ENCODE measurements around the gene ADAD2.

- TF ChIP-seq CTCF (conservative IDR thresholded peaks at IDR 0.05; ENCODE audit: low read length) (no peak), EZH2phosphoT487 (IDR thresholded peaks at IDR 0.05; ENCODE audit: borderline replicate concordance, low read depth, low read length) (no peak)
Measured at GRCh38 chr16:84193480-84193879, 2.5 kb downstream of the ADAD2 start.
